HG02623 (cell line): ENCODE results near the gene MOB3B.

ENCODE experiments used
- ATAC-seq: cut with Tn5 transposase; IDR thresholded peaks from one replicate; pipeline ENCODE4 v1.9.1; 2021; ENCODE audit warnings: moderate library complexity; ENCODE audit not compliant: unreplicated experiment

Gene MOB3B

DNA sequence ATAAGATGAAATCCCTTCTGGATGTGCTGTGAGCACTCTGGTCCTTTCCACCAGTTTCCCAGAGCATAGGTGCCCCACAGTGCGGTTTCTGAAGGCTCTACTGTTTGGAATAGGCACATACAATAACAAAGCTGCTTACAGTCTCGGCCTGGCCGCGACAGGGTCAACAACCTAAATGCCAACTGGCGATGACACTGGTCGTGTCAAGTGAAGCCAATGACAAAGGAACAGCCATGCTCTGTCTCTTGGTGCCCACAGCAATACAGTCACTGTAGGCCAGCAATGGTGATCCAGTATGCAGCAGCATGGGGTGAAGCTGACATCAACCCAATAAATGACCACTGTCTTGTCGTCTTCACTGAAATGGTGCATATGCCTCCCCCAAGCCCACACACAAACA is 184.8 kb downstream of the MOB3B start:
- no peak for ATAC-seq

DNA sequence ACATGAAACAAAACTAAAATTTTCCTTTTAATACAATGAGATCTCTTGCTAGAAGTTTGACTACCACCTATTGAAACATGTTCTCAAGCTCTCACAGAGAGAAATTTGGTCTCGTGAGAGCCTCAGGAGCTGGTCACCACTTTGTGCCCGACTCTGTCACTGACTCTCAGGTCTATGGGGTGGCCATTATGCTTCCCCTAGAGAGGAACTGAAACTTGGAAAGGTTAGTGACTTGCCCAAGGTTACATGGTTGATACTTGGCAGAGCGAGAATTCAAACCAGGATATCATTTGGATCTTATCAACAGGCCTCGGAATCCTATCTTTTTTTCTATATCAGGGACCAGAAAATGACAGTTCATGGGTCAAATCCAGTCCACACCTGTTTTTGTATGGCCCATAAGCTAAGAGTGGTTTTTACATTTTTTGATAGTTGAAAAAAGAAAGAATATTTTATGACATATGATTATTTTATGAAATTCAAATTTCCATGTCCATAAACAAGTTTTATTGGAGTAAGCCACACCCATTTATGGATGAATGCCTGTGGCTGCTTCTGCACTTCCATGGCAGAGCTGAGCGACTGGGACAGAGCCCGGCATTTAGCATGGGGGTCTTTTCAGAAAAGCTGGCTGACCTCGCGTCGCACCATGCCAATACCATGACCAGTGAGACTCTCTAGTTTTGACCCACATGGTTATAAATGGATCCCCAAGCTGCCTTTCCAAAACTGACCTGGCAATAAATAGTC is 187.9 kb downstream of the MOB3B start:
- no peak for ATAC-seq

GRCh38 chr9:27340961-27341511 is 188.6 kb downstream of the MOB3B start:
- ATAC-seq: no peak

GRCh38 chr9:27340285-27340674 is 189.3 kb downstream of the MOB3B start:
- no peak for ATAC-seq

- ATAC-seq: no peak
These were observed 189.8 kb downstream of the MOB3B start for GRCh38 chr9:27339661-27340284.

DNA sequence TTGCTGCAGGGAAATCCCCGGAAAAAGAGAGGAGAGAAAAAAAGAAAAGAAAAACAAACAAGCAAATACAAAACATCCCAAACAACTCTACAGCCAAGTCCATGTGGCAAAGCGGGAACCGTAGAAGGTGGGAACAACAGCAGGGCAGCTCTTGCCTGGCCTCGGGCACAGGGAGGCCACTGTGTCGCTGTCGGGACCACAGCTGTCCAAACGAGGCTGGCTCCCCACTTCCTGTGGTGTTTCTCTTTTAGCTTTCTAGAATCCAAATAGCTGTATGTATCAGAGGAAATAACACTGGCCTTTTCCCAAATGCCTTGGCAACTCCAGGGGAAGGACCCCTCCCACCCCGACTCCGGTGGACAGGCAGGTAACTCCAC is 191.1 kb downstream of the MOB3B start:
- no peak for ATAC-seq

GRCh38 chr9:27337833-27338526 is 191.6 kb downstream of the MOB3B start:
- no peak for ATAC-seq

DNA sequence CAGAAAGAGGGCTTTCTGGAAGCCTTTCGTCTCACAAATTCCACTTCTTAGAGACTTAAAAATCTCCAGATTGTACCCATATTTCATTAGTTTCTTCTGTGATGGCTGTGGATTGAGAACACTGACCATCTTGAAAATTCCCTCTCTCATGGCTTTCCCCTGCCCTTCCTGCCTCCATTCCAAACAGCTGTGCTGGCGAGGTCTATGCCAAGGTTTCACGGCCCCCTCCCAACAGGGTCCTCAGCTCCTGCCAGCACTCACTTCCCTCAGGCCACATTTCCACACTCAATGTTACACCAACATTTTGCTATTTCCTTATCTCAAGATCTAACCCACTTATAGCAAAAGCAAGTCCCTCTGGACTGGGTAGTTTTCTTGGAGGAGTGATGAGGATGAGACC is 192.4 kb downstream of the MOB3B start:
- ATAC-seq: no peak

DNA sequence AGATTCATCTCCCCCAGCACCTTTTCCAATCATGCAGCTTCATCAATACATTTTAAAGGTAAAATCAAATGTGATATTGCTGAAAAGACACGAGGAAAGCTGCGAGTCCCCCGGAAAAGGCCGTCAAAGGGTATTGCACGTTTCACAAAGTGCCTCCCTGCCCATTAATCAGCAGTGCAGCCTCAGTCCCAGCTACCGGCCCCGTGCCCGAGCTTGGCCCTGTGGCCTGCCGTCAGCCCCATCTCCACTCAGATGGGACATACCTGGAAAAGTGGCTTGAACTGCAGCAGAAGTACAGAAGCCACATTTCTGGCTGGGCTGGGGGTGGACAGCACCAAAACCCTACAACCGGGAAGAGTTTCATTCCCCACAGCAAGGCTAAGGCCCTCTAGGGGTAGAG is 192.8 kb downstream of the MOB3B start:
- no peak for ATAC-seq

DNA sequence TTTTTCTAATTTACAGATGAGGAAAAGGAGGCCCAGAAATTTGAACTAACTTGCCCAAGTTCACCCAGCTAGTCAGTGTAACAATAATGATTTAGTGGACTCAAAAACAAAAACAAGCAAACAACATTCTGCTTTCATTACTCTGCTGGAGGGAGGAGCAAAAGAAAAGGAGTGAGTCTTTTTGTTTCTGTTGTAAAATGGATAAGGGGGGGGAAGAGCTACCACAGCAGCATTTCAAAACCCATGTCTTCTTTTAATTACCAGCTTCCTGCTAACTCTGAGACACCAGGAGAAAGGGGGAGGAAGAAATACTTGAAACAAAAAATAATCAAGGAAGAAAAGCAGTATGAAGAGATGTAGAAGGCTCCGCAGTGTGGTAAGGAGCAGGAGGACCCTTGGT is 193.5 kb downstream of the MOB3B start:
- ATAC-seq: no peak

DNA sequence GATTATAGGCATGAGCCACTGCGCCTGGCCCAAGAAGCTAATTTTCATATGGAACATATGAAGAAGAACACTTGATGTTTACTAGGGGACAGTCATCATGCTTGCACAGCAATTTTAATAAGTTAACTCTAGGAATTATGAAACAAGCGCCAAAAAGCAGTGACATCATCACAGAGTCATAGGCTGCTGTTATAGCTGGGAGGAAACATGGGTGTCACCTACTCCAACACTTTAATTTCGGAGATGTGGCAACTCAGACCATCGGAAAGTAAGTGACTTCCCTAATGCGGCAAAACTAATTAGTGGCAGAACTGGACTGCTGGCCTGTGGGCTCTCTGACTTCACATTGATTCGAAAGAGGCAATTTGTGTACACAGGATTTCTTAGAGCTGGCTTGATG is 194.5 kb downstream of the MOB3B start:
- no peak for ATAC-seq

DNA sequence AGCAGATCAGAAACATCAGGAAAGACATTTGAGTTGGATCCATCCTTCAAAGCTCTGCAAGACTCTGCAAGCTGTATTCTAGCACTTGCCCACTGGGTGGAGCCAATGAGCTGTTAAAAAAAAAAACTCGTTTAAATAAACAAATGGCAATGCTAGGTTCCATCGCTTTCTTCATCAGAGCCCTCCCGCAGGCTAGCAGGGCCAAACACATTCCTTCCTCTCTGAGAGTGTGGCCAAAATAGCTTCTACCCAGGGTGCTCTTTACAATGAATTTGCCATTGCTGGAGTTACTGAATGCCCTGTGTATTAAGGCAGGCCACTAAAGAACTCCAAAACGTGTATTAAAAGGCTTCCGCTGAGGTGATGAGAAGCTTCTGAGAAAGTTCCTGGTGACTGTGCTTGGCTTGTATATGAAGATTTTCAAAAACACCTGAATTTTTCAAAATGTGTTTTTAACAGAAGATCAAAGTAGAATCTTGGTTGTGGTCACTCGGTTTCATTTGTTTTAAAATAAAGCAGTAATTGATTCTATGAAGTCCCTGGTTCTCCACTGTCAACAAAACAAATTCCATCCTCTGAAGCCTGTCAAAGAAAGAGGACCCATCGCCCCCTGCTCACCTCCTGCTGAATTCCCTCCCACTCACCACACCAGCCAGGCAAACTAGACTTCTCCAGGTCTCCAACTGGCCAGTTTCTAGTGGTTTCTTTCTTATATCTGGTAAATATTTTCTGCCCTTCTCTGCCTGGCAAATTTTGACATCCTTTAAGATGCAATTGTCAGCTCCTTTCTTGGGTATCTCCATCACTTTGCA is 196.2 kb downstream of the MOB3B start:
- no peak for ATAC-seq

GRCh38 chr9:27331393-27331792 is 198.2 kb downstream of the MOB3B start:
- ATAC-seq: no peak

GRCh38 chr9:27329291-27329690 is 200.3 kb downstream of the MOB3B start:
- no peak for ATAC-seq

DNA sequence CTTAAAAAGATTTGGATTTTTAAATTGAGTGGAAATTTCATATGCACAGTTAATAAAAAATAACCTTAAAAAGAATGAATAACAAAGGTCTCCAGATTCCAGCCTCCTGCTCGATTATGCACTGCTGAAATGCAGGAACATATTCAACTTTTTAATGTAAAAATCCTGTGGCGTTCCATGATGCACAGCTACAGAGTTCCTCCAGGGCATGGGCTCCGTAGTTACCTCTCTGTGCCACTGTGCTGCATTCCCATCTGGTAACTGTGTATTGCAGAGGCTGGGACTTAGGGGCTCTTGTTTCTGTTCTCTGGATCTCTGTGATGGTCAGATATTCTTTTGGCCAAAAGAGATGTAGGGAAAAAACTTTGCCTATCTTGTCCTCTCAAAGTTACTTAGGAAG is 201.1 kb downstream of the MOB3B start:
- ATAC-seq: no peak

DNA sequence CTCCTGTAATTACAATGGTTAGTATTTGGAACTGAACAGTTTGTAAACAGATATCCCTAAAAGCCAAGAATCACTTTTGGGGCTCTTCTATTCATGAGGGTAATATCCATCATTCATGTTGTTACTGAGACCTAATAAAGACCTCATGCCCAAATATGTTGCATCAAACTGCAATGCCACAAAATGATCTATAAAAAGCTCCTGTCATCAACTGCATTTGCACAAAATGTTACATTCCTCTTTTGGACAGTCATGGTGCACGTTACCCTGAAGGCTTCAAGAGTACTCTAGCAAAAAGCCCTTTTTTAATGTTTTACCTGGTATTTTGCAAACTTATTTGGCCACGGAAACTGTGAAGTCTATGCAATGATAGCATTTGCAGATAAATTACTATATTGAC is 218.4 kb downstream of the MOB3B start:
- no peak for ATAC-seq

DNA sequence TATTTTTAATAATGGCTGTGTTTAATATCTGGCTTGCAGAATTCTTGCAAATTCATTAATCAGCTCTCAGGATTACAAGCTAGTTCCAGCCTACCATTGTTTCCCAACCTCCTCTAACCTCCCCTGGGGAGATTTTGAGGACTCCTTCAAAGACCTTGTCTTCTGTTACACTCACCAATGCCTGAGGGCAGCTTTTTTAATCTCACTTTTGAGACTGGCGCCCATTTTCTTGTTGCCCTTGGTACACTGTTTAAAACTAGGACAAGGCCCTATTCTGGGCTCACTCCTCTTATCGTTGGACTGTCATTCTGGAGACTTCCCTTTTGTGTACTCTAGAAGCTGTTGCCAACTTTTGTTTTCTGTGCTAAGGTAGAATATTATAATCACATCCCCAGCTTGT is 219.0 kb downstream of the MOB3B start:
- no peak for ATAC-seq

DNA sequence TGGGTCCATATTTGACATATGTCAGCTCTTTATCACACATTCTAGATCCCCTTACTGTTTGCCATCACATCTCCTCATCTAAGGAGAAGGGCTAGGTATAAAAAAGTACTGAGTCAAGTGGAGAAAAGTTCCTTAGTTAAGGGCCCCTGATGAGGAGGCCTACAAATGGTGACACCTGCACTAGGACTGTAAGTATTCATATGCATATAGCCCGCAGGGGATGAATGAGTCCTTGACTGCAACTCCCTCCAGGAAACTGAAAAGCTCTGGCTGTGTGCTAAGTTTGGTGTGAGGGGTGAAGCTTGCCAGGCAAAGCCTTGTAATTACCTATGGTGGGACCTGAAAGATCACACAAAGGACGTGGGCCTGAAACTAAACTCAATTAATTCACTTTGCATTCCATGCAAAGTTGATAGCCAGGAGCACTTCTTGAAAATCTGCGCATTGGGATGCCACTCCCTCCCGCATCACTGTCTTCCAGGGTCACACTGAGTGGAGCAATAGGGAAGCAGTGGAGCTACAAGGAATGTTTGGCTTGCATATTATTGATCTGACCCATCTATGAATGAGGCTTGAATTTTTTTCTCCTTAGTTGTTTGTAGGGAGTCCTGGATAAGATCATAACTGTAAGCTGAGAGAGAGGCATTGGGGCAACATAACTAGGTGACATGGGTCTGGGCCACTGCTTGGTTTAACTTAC is 220.8 kb downstream of the MOB3B start:
- no peak for ATAC-seq

DNA sequence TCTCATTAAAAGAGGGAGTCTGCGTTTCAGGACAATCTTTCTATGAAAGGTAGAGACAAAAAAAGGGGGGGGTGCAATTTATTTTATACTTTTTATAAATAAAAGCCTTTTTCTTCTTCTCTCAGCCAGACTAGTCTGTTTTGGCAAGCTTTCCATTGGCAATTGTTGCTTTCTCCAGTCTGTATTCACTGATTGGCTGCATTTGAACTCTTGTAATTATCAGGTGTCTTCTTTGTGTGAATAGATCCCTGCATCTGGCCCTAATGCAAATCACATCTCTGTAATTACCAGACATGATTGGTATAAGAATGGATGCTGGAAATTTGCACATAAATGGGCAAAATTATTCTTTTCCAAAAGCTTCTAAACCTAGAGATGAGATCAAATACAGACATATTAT is 225.1 kb downstream of the MOB3B start:
- ATAC-seq: no peak

- ATAC-seq: no peak
These were observed 226.4 kb downstream of the MOB3B start for GRCh38 chr9:27303219-27303618.

DNA sequence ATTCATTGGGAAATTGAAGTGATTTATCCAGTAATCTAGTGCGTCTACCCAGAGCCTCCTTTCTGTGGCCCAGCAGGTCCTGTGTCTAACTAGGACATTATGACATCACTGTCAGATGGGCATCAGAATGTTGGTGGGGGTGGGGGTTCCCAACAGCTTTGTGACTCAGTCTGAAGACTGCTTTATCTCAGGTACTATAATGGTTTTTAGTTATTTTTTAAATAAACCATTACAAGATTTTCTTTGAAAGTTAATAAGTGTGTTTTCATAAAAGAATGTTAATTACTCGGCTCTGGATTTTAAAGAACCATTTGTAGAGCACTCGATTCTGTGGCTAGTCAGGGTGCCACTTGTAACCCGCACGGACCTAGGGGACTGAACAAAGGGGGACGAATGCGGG is 232.6 kb downstream of the MOB3B start, which contains the start of gene EQTN:
Gene EQTN, minus strand, starts transcription at position 101 of the 400 bp plus-strand sequence. Its CDS starts 95 bp downstream, at position 6.
- ATAC-seq: no peak
